K562 (cell line): ENCODE measurements around the gene DGCR8. TPM values are rescaled to one million over a fixed set of nuclear protein-coding genes. Genes with fewer than 3 reads are reported as not detected.
A peak's percentile ranks its signal among the peaks of the same experiment; 100 is the strongest.

Experiments used
- EZH2 ChIP-seq: IDR thresholded peaks from 2 replicates; pipeline ENCODE4 v1.6.1; 2012; ENCODE audit warnings: low read depth, mild to moderate bottlenecking, inconsistent platforms, low read length, borderline replicate concordance
- KDM5B ChIP-seq: fragments of 200-600 bp; sonication (generic); IDR thresholded peaks from 2 replicates; pipeline ENCODE4 v1.6.1; 2012; ENCODE audit warnings: low read depth, mild to moderate bottlenecking, moderate library complexity, low read length, control low read depth, inconsistent platforms; ENCODE audit not compliant: insufficient replicate concordance
- PBX2 ChIP-seq, 2 experiments: IDR thresholded peaks in 1 of 2; conservative IDR thresholded peaks in 1 of 2; 2 replicates each; pipeline ENCODE4 v1.6.1; 2016; ENCODE audit warnings: low read depth in 2 of 2, mild to moderate bottlenecking in 1 of 2, missing compliant biosample characterization in 1 of 2, missing genetic modification characterization in 1 of 2, moderate library complexity in 1 of 2
- POLR2B ChIP-seq: fragments of 450-650 bp; IDR thresholded peaks from 2 replicates; pipeline ENCODE4 v1.6.1; 2018; ENCODE audit warnings: low read depth; ENCODE audit not compliant: partially characterized antibody
- ZBED1 ChIP-seq: IDR thresholded peaks from 2 replicates; pipeline ENCODE4 v1.6.1; 2014
- ZNF184 ChIP-seq: sonication (generic); formaldehyde crosslinking; IDR thresholded peaks from 2 replicates; pipeline ENCODE4 v1.5.0; 2020; ENCODE audit warnings: missing genetic modification reagents
- ZNF583 ChIP-seq: fragments of 250-450 bp; sonication (Bioruptor Pico); IDR thresholded peaks from 2 replicates; pipeline ENCODE4 v1.4.0; 2020
- polyA plus RNA-seq, 8 experiments: library from polyadenylated mRNA; depleted of rRNA in 4 of 8; stranded (reverse) in 5 of 8; unstranded in 3 of 8; fragments of >200 nt; fragmentation: Nextera tagmentation in 2 of 8; fragmentation: Illumina TruSeq in 1 of 8; extraction: Ambion mirVana in 2 of 8; extraction: Trizol in 1 of 8; gene quantifications; 2 replicates each; pipeline versions ENCODE4 v1.2.1 to v1.2.3, GENCODE V29; 2011 to 2014; ENCODE audit warnings: inconsistent platforms in 1 of 8, missing spikeins in 1 of 8
- total RNA-seq, 7 experiments: library from RNA; depleted of rRNA in 6 of 7; stranded (reverse); fragments of >200 nt in 6 of 7; fragmentation: Illumina TruSeq in 2 of 7; extraction: Trizol in 2 of 7; gene quantifications; 2 replicates each; pipeline versions ENCODE4 v1.2.1 to v1.2.3, GENCODE V29; 2011 to 2021; ENCODE audit warnings: low replicate concordance in 1 of 7
- TF ChIP-seq, protein P1 (sequence below), 3 experiments: fragments of 200-800 bp in 1 of 3; sonication (Bioruptor generic) in 1 of 3; sonication (generic) in 1 of 3; formaldehyde crosslinking in 1 of 3; IDR thresholded peaks; 2 replicates each; pipeline versions ENCODE4 v1.6.1 to v1.8.0; 2016 to 2022; ENCODE audit warnings: mild to moderate bottlenecking in 2 of 3, missing compliant biosample characterization in 2 of 3, missing genetic modification characterization in 2 of 3, missing genetic modification reagents in 1 of 3
- TF ChIP-seq, protein P2 (sequence below), 3 experiments: fragments of 200-800 bp in 1 of 3; fragments of 250-450 bp in 1 of 3; fragments of 450-650 bp in 1 of 3; sonication (Bioruptor Pico) in 1 of 3; sonication (Bioruptor generic) in 1 of 3; formaldehyde crosslinking in 1 of 3; IDR thresholded peaks; 2 replicates each; pipeline versions ENCODE4 v1.6.1 to v1.8.0; 2016 to 2022; ENCODE audit warnings: mild to moderate bottlenecking in 2 of 3, missing genetic modification characterization in 2 of 3, missing compliant biosample characterization in 1 of 3, moderate library complexity in 1 of 3
- TF ChIP-seq, protein P3 (sequence below): fragments of 250-450 bp; sonication (Bioruptor Pico); IDR thresholded peaks from 2 replicates; pipeline ENCODE4 v1.4.0; 2020; ENCODE audit warnings: borderline replicate concordance

Gene DGCR8
- total and polyA plus RNA-seq, 9 of the 15 experiments (the other 6 are each of a cell fraction or from before 2014, with no cell fraction given) = 5.9 to 144 (median 80.1) TPM

DNA sequence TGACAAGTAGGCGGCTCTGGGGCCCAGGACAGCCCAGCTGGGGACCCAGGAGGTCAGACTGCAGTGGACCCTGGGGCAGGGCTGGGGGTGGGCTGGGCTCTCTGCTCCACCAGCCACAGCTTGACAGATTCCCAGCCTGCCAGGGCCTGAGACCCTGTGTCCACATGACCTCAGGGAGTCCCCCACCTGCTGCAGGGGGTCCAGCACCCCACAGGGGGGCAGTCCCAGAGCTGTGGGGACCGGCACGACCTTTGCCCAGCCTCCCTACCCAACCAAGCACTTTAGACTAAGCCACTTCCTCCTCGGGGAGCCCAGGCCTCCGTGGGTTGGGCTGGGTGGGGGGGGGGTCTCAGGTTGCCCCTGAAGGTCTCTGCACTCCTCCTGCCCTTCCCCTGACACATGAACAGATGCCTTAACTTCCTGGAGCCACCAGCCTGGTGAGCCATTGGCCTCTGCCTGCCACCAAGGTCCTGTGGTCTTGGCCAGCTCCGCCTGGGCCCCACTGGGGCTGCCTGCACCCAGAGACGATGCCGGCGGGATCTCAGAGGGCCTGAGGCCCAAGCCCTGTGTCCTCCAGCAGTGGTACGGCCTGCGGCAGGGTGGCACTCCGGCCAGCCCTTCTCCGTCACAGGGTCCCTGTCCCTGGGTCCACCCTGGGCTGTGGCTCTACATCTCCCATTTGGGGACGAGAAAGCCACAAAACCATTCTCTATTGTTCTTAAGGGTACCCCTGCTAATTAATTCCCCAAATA is 67.4 kb downstream of the DGCR8 start (continued):
- TF ChIP-seq, protein P1, sequence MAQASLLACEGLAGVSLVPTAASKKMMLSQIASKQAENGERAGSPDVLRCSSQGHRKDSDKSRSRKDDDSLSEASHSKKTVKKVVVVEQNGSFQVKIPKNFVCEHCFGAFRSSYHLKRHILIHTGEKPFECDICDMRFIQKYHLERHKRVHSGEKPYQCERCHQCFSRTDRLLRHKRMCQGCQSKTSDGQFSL (CRISPR knock-in tag; IDR thresholded peaks at IDR 0.05) = peak; percentile 65
- TF ChIP-seq, protein P1 (tag; IDR thresholded peaks at IDR 0.05) = no peak
- TF ChIP-seq ZBED1 (peak; percentile 22; the same call in 1 of the 2 replicates), KDM5B (peak; percentile 28), ZNF583 (CRISPR knock-in tag) (no peak), ZNF184 (0 out of 2 replicates have a peak, but pooled peaks have one; percentile 56), EZH2 (no peak), POLR2B (no peak), PBX2 (CRISPR knock-in tag; IDR thresholded peaks at IDR 0.05; ENCODE audit: low read depth) (no peak), PBX2 (tag; conservative IDR thresholded peaks at IDR 0.05; ENCODE audit: low read depth) (no peak)
- TF ChIP-seq, protein P2, sequence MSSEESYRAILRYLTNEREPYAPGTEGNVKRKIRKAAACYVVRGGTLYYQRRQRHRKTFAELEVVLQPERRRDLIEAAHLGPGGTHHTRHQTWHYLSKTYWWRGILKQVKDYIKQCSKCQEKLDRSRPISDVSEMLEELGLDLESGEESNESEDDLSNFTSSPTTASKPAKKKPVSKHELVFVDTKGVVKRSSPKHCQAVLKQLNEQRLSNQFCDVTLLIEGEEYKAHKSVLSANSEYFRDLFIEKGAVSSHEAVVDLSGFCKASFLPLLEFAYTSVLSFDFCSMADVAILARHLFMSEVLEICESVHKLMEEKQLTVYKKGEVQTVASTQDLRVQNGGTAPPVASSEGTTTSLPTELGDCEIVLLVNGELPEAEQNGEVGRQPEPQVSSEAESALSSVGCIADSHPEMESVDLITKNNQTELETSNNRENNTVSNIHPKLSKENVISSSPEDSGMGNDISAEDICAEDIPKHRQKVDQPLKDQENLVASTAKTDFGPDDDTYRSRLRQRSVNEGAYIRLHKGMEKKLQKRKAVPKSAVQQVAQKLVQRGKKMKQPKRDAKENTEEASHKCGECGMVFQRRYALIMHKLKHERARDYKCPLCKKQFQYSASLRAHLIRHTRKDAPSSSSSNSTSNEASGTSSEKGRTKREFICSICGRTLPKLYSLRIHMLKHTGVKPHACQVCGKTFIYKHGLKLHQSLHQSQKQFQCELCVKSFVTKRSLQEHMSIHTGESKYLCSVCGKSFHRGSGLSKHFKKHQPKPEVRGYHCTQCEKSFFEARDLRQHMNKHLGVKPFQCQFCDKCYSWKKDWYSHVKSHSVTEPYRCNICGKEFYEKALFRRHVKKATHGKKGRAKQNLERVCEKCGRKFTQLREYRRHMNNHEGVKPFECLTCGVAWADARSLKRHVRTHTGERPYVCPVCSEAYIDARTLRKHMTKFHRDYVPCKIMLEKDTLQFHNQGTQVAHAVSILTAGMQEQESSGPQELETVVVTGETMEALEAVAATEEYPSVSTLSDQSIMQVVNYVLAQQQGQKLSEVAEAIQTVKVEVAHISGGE (CRISPR knock-in tag; IDR thresholded peaks at IDR 0.05) = 0 out of 6 replicates have a peak, but pooled peaks of 1 of the 3 experiments have one; percentile 7
- TF ChIP-seq, protein P3, sequence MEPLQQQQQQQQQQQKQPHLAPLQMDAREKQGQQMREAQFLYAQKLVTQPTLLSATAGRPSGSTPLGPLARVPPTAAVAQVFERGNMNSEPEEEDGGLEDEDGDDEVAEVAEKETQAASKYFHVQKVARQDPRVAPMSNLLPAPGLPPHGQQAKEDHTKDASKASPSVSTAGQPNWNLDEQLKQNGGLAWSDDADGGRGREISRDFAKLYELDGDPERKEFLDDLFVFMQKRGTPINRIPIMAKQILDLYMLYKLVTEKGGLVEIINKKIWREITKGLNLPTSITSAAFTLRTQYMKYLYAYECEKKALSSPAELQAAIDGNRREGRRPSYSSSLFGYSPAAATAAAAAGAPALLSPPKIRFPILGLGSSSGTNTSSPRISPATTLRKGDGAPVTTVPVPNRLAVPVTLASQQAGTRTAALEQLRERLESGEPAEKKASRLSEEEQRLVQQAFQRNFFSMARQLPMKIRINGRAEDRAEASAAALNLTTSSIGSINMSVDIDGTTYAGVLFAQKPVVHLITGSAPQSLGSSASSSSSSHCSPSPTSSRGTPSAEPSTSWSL (CRISPR knock-in tag) = no peak
